A673 (cell line): Measurements from ENCODE around the gene NAT8L.
A peak's percentile ranks its signal among the peaks of the same experiment; 100 is the strongest.

Experiments
- CTCF ChIP-seq: fragments of 300-800, 200-600 bp; sonication (generic); conservative IDR thresholded peaks from 2 replicates; pipeline ENCODE4 v1.5.1; 2017; ENCODE audit warnings: low read depth, mild to moderate bottlenecking, antibody characterized with exemption, low read length, moderate library complexity, mixed read lengths
- EZH2 ChIP-seq: fragments of 200-600 bp; sonication (generic); IDR thresholded peaks from 2 replicates; pipeline ENCODE4 v1.6.1; 2017; ENCODE audit warnings: borderline replicate concordance, low read depth, mild to moderate bottlenecking, mixed read lengths, antibody characterized with exemption, low read length; ENCODE audit not compliant: poor library complexity, severe bottlenecking

- TF ChIP-seq CTCF: 0 out of 2 replicates have a peak, but pooled peaks have one; percentile 17
- no peak for TF ChIP-seq EZH2
Measured at GRCh38 chr4:2046031-2046961, 12.8 kb upstream of the NAT8L start.
